Activated CD8-positive, alpha-beta memory T cell treated with anti-CD3 and anti-CD28 coated beads, Interleukin-2, amount 10 ng/mL, durations not matched to agents 7 days and 5 days (primary cell): ENCODE data around the gene BCL2. TPM values are rescaled to one million over a fixed set of nuclear protein-coding genes. Genes with fewer than 3 reads are reported as not detected.
"Not testable (repeated sequence)": the region's sequence is repeated elsewhere in the genome, so short reads cannot be mapped to it uniquely, and the experiment has no call there.

ENCODE experiments used
- ATAC-seq: fragments of 150-1000 bp; cut with Tn5 transposase; one replicate; pipeline ENCODE4 v1.10.0; 2021; ENCODE audit warnings: moderate library complexity
- CTCF ChIA-PET: fragments of 350-600 bp; sonication (Branson Sonifier 250); formaldehyde crosslinking; loops from one replicate; lab custom pipeline; 2021; ENCODE audit warnings: antibody characterized with exemption; lab: Charles Lee
- DNase-seq: peaks from one replicate; pipeline ENCODE4 v3.0.0-alpha.2; 2020
- H3K27ac Mint-ChIP-seq: one replicate; pipeline ENCODE4 v1.8.0; 2021; ENCODE audit warnings: mild to moderate bottlenecking, mixed read lengths
- H3K27me3 Mint-ChIP-seq: one replicate; pipeline ENCODE4 v1.8.0; 2021; ENCODE audit warnings: mixed read lengths
- H3K36me3 Mint-ChIP-seq: one replicate; pipeline ENCODE4 v1.8.0; 2021; ENCODE audit warnings: mild to moderate bottlenecking, mixed read lengths
- H3K4me1 Mint-ChIP-seq: one replicate; pipeline ENCODE4 v1.8.0; 2021; ENCODE audit warnings: mixed read lengths
- H3K4me3 Mint-ChIP-seq: one replicate; pipeline ENCODE4 v1.8.0; 2021; ENCODE audit warnings: mild to moderate bottlenecking, moderate library complexity, mixed read lengths
- H3K9me3 Mint-ChIP-seq: one replicate; pipeline ENCODE4 v1.8.0; 2022; ENCODE audit warnings: low read depth, mixed read lengths
- total RNA-seq, 2 experiments: library from RNA; stranded (reverse); gene quantifications; one replicate each; pipeline ENCODE4 v1.2.3, GENCODE V29; 2021

The BCL2 gene
- total RNA-seq = 100 to 1,000 TPM; 118 to 143 TPM

DNA sequence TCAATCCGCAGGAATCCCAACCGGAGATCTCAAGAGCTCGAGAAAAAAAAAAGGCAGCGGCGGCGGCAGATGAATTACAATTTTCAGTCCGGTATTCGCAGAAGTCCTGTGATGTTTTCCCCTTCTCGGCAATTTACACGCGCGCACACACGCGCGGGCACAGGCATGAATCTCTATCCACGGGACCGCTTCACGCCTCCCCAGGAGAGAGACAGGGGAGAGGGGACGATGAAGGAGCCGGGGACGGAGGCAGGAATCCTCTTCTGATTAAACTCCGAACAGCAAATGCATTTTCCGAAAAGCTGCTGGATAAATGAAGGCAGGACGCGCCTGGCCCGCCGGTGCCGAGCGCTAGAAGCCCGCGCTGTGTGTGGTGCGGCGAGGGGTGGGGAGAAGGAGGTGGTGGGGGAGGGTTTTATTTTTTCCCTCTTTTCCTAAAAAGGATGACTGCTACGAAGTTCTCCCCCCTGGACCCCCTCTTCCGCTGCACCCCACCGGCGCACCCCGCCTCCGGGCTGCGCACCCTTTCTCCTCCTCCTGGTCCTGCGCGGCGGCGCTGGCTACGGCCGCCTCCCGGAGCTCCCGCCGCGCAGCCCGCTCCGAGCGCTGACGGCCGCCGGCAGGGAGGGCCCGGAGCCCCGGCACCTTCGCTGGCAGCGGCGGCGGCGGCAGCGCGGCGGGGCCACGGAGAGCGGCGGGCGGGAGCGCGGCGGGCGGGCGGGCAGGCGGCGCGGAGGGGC is at the start of gene BCL2:
BCL2 (minus strand) TSS at position 387 of the 740 bp plus-strand sequence.
- DNase-seq = peak; percentile 75
- H3K4me3 Mint-ChIP-seq = peak within 1 kb of the TSS; percentile 100

DNA sequence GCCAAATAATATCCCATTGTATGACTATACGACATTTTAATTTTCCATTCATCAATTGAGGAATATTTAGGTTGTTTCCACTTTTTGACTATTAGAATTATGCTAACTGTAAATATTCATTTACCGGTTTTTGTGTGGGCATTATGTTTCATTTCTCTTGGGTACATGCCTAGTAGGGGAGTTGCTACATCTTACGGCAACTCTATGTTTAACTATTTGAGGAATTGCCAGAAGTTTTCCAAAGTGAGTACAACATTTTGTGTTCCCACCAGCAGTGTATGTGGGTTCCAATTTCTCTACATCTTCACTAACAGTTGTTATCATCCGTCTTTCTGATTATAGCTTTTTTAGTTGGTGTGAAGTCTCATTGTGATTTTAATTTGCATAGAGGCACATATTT is 49.0 kb upstream of the BCL2 start:
- Mint-ChIP-seq H3K36me3 (peaks cover 27% of the 10 kb centered on the region), H3K27me3 (no peaks in the 10 kb centered on the region), H3K4me3 (peak overlapping the region; percentile 85), H3K27ac (no peak overlapping the region), H3K9me3 (peaks cover 11% of the 10 kb centered on the region), H3K4me1 (peaks cover 36% of the 10 kb centered on the region)
- no peak for ATAC-seq
- DNase-seq = no peak
- CTCF ChIA-PET = interaction anchor here (0.7 to 1.4 kb wide), 2 partner anchors 16 to 27 kb away, joined by 3 to 4 read pairs; no protein-coding TSS in a partner anchor

More for the DNA sequence above, at the start of gene BCL2:
- peak; percentile 46 for ATAC-seq
- peak within 1 kb of the TSS; percentile 91 for H3K27ac Mint-ChIP-seq
- H3K4me1 Mint-ChIP-seq = peaks cover 29% of the 10 kb centered on the region
- H3K36me3 Mint-ChIP-seq = peaks cover 44% of the 10 kb centered on the region
- no peaks in the 10 kb centered on the region for H3K27me3 Mint-ChIP-seq
- no peaks in the 10 kb centered on the region for H3K9me3 Mint-ChIP-seq
- CTCF ChIA-PET = interaction anchor here (0.8 to 3.9 kb wide), 22 partner anchors 12 to 302 kb away, joined by 3 to 83 read pairs (median 14); no protein-coding TSS in a partner anchor

- peak; percentile 87 for ATAC-seq
- peaks cover 11% of the 10 kb centered on the region for H3K9me3 Mint-ChIP-seq
- peaks cover 32% of the 10 kb centered on the region for H3K36me3 Mint-ChIP-seq
- peak within 1 kb of the TSS; percentile 85 for H3K4me3 Mint-ChIP-seq
- peak within 1 kb of the TSS; percentile 84 for H3K27ac Mint-ChIP-seq
- CTCF ChIA-PET = interaction anchor here (1.0 to 1.4 kb wide), 3 partner anchors 28 to 72 kb away, joined by 3 to 4 read pairs (median 3); no protein-coding TSS in a partner anchor
- H3K4me1 Mint-ChIP-seq = peaks cover 36% of the 10 kb centered on the region
- no peaks in the 10 kb centered on the region for H3K27me3 Mint-ChIP-seq
- peak; percentile 87 for DNase-seq
Observed at GRCh38 chr18:63367053-63367953, 47.7 kb upstream of the BCL2 start, which contains the start of gene KDSR. Gene KDSR (minus strand): TSS chr18:63367206. CDS start chr18:63367118, 88 bp downstream.

- DNase-seq (peak; percentile 86), ATAC-seq (peak; percentile 60)
- CTCF ChIA-PET = interaction anchor here (0.8 to 4.4 kb wide), 11 partner anchors 15 to 91 kb away, joined by 3 to 22 read pairs (median 4); partner anchors contain the start of genes BCL2 and VPS4B
- Mint-ChIP-seq H3K4me3 (peak overlapping the region; percentile 85), H3K27ac (peak overlapping the region; percentile 77), H3K4me1 (peaks cover 39% of the 10 kb centered on the region), H3K27me3 (no peaks in the 10 kb centered on the region), H3K36me3 (peaks cover 36% of the 10 kb centered on the region), H3K9me3 (peaks cover 11% of the 10 kb centered on the region)
Observed at GRCh38 chr18:63366213-63367052, 46.9 kb upstream of the BCL2 start.

GRCh38 chr18:63365876-63366212 is 46.3 kb upstream of the BCL2 start:
- Mint-ChIP-seq H3K9me3 (peaks cover 11% of the 10 kb centered on the region), H3K27ac (peak overlapping the region; percentile 77), H3K4me3 (peak overlapping the region; percentile 85), H3K4me1 (peaks cover 39% of the 10 kb centered on the region), H3K36me3 (peaks cover 39% of the 10 kb centered on the region), H3K27me3 (no peaks in the 10 kb centered on the region)
- ATAC-seq = peak; percentile 16
- peak; percentile 59 for DNase-seq
- CTCF ChIA-PET = interaction anchor here (0.8 to 4.4 kb wide), 10 partner anchors 16 to 92 kb away, joined by 3 to 22 read pairs (median 4); partner anchors contain the start of genes BCL2 and VPS4B

DNA sequence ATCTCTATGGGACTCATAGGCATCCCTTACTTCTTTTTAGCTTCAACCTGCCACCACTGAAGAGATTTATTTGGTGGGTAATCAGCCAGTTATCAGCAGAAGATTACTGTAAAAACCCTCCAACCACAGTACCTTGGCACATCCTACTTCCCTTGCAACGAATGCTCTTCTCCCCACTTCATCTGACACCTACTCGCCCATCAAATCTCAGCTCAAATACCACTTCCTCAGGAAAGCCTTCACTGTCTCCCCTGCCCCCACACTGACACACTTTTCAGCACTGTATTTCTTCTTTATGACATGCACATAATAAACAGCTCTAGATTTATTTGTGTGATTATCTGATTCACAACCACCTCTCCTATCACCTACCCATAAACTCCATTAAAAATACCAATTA is 44.4 kb upstream of the BCL2 start:
- peaks cover 39% of the 10 kb centered on the region for H3K4me1 Mint-ChIP-seq
- H3K4me3 Mint-ChIP-seq = no peak overlapping the region
- H3K9me3 Mint-ChIP-seq = peaks cover 4% of the 10 kb centered on the region
- no peak overlapping the region for H3K27ac Mint-ChIP-seq
- peaks cover 33% of the 10 kb centered on the region for H3K36me3 Mint-ChIP-seq
- ATAC-seq = no peak
- peak; percentile 70 for DNase-seq
- H3K27me3 Mint-ChIP-seq = no peaks in the 10 kb centered on the region
- CTCF ChIA-PET = interaction anchor here (0.6 to 4.4 kb wide), 8 partner anchors 23 to 636 kb away, joined by 3 to 22 read pairs (median 4); no protein-coding TSS in a partner anchor

GRCh38 chr18:63363420-63363819 is 43.9 kb upstream of the BCL2 start:
- H3K27ac Mint-ChIP-seq = not testable (repeated sequence)

DNA sequence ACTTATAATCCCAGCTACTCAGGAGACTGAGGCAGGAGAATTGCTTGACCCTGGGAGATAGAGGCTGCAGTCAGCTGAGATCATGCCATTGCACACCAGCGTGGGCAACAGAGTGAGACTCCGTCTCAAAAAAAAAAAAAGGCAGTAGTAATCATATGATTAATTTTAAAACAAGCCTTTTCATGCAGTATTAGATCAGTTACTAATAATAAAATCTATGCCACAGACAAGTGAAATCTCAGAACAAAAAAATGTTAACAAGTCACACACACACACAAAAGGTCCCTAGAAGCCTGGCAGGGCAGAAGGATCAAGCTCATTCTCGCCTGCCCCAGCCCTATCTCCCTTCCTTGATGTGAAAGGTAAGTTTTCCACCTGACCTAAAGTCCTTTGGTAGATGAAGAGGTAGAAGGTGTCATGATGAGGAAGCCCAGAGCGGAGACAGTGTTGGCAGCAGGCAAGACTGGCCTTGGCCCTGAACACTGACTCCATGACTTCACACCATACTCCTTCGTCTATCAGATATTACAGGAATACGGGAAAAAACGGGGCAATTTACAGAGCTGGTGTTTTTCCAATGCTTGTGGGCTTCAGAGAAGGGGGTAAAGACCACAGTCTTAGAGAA is 36.8 kb upstream of the BCL2 start:
- Mint-ChIP-seq H3K4me3 (no peak overlapping the region), H3K9me3 (no peaks in the 10 kb centered on the region), H3K4me1 (peaks cover 4% of the 10 kb centered on the region), H3K27ac (no peak overlapping the region), H3K36me3 (peaks cover 38% of the 10 kb centered on the region), H3K27me3 (no peaks in the 10 kb centered on the region)
- DNase-seq = no peak
- no peak for ATAC-seq
- CTCF ChIA-PET = interaction anchor here (1.4 to 2.2 kb wide), 2 partner anchors 17 to 83 kb away, joined by 4 to 10 read pairs; no protein-coding TSS in a partner anchor

More at GRCh38 chr18:63363420-63363819, 43.9 kb upstream of the BCL2 start:
- not testable (repeated sequence) for ATAC-seq, H3K4me3 Mint-ChIP-seq, H3K27me3 Mint-ChIP-seq, H3K9me3 Mint-ChIP-seq, DNase-seq
- Mint-ChIP-seq H3K4me1 (peaks cover 36% of the 10 kb centered on the region), H3K36me3 (peaks cover 29% of the 10 kb centered on the region)
- CTCF ChIA-PET = interaction anchor here (0.6 to 4.4 kb wide), 7 partner anchors 22 to 635 kb away, joined by 3 to 22 read pairs (median 3); no protein-coding TSS in a partner anchor

DNA sequence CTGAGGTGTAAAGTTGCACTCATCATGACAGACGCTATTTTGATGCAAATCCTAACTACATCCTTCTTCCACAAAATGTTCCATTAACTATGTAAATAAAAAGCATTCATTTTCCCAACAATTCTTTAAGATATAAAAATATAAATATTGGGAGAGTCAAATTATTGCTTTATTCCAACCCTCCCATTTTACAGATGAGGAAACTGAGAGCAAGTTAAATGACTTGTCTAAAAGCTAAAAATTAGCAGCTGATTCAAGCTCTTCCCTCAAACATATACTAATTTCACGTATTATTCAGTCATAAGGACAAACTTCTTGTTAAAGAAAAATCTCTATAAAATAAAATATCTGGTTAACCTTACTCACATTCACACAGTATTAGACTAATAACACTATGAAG is 30.7 kb upstream of the BCL2 start:
- no peaks in the 10 kb centered on the region for H3K4me1 Mint-ChIP-seq
- DNase-seq (no peak), ATAC-seq (no peak)
- H3K36me3 Mint-ChIP-seq = peaks cover 42% of the 10 kb centered on the region
- H3K9me3 Mint-ChIP-seq = no peaks in the 10 kb centered on the region
- H3K27ac Mint-ChIP-seq = no peak overlapping the region
- no peaks in the 10 kb centered on the region for H3K27me3 Mint-ChIP-seq
- CTCF ChIA-PET = interaction anchor here (2.1 to 3.2 kb wide), 2 partner anchors 10 to 89 kb away, joined by 9 to 16 read pairs; no protein-coding TSS in a partner anchor
- no peak overlapping the region for H3K4me3 Mint-ChIP-seq

- Mint-ChIP-seq H3K27ac (no peak overlapping the region), H3K9me3 (no peaks in the 10 kb centered on the region), H3K36me3 (peaks cover 36% of the 10 kb centered on the region), H3K4me1 (no peaks in the 10 kb centered on the region), H3K27me3 (no peaks in the 10 kb centered on the region), H3K4me3 (no peak overlapping the region)
- CTCF ChIA-PET = interaction anchor here (3.2 kb wide), 1 partner anchor 9 kb away, joined by 16 read pairs; no protein-coding TSS in a partner anchor
- no peak for ATAC-seq
- no peak for DNase-seq
Observed at GRCh38 chr18:63348508-63349136, 29.1 kb upstream of the BCL2 start.

- no peak for ATAC-seq
- H3K27ac Mint-ChIP-seq = no peak overlapping the region
- H3K4me1 Mint-ChIP-seq = peaks cover 2% of the 10 kb centered on the region
- no peaks in the 10 kb centered on the region for H3K27me3 Mint-ChIP-seq
- peaks cover 36% of the 10 kb centered on the region for H3K36me3 Mint-ChIP-seq
- CTCF ChIA-PET = interaction anchor here (1.2 to 1.6 kb wide), 2 partner anchors 11 to 93 kb away, joined by 6 to 8 read pairs; no protein-coding TSS in a partner anchor
- H3K9me3 Mint-ChIP-seq = no peaks in the 10 kb centered on the region
- no peak for DNase-seq
- H3K4me3 Mint-ChIP-seq = no peak overlapping the region
Observed at GRCh38 chr18:63346480-63347183, 27.1 kb upstream of the BCL2 start.
